ENCODE results near the gene ARHGDIG.
A peak's percentile ranks its signal among the peaks of the same experiment; 100 is the strongest.

The ARHGDIG gene

DNA sequence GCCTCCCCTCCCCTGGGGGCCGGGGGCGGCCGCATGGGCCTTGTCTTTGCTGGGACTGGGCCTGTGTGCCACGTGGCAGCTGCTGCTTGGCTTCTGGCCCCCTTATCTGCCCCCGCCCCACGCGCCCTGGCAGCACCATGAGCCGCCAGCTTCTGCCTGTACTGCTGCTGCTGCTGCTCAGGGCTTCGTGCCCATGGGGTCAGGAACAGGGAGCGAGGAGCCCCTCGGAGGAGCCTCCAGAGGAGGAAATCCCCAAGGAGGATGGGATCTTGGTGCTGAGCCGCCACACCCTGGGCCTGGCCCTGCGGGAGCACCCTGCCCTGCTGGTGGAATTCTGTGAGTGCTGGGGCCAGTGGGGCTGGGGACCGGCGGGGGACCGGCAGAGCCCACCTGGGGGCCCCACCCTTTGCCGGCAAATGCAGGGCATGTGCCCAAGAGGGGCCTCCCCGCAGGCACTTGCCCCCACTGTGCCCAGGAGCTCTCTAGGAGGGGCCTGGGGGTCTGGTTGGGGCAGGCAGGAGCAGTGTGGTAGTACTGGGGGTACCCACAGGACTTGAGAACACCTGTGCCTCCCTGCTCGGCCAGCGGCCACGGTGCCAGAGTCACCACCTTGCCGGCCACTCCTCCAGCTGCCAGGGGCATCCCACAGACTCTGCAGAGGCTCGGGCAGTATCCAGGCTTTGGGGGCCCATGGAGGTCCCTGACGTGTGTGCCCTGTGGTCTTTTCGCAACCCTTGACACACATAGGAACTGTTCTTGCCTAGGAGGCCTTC is 2.8 kb downstream of the ARHGDIG start, which contains the start of gene PDIA2:
PDIA2 (plus strand) TSS at position 132 of the 773 bp plus-strand sequence; CDS start at position 138, 6 bp downstream.
- DNase-seq: no peak
- no peak within 1 kb of the TSS for H3K4me3 ChIP-seq (ENCODE audit: low read depth, low read length)
- TF ChIP-seq, protein P1, sequence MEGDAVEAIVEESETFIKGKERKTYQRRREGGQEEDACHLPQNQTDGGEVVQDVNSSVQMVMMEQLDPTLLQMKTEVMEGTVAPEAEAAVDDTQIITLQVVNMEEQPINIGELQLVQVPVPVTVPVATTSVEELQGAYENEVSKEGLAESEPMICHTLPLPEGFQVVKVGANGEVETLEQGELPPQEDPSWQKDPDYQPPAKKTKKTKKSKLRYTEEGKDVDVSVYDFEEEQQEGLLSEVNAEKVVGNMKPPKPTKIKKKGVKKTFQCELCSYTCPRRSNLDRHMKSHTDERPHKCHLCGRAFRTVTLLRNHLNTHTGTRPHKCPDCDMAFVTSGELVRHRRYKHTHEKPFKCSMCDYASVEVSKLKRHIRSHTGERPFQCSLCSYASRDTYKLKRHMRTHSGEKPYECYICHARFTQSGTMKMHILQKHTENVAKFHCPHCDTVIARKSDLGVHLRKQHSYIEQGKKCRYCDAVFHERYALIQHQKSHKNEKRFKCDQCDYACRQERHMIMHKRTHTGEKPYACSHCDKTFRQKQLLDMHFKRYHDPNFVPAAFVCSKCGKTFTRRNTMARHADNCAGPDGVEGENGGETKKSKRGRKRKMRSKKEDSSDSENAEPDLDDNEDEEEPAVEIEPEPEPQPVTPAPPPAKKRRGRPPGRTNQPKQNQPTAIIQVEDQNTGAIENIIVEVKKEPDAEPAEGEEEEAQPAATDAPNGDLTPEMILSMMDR (IDR thresholded peaks at IDR 0.05; ENCODE audit: low read depth, low read length): no peak
- H3K27ac ChIP-seq: no peak within 1 kb of the TSS
- H3K27me3 ChIP-seq (ENCODE audit: insufficient read depth, low read depth, severe bottlenecking): no peaks in the 10 kb centered on the region
- no peaks in the 10 kb centered on the region for H3K9me3 ChIP-seq (ENCODE audit: severe bottlenecking)
- H3K36me3 ChIP-seq: peaks cover 11% of the 10 kb centered on the region

DNA sequence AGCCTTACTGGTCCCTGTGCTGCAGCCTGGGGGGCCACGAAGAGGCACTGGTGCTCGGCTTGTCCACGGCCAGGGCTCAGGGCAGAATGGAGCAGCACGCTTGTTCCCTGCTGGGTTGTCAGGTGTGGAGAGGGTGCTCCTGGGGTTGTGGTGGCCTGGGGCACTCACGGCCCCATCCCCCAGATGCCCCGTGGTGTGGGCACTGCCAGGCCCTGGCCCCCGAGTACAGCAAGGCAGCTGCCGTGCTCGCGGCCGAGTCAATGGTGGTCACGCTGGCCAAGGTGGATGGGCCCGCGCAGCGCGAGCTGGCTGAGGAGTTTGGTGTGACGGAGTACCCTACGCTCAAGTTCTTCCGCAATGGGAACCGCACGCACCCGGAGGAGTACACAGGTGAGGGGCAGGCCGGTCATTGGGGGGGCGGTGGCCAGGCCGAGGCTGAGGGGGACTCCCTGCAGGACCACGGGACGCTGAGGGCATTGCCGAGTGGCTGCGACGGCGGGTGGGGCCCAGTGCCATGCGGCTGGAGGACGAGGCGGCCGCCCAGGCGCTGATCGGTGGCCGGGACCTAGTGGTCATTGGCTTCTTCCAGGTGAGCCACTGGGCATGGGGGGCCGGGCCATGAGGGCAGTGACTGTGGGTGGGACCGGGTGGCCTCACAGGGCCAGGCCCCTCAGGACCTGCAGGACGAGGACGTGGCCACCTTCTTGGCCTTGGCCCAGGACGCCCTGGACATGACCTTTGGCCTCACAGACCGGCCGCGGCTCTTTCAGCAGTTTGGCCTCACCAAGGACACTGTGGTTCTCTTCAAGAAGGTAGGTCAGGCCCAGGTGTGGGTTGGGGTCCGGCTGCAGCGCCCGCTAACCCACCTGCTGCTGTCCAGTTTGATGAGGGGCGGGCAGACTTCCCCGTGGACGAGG is 4.1 kb downstream of the ARHGDIG start:
- TF ChIP-seq, protein P1 (IDR thresholded peaks at IDR 0.05; ENCODE audit: low read depth, low read length): no peak
- H3K27me3 ChIP-seq (ENCODE audit: insufficient read depth, low read depth, severe bottlenecking): no peaks in the 10 kb centered on the region
- H3K4me3 ChIP-seq (ENCODE audit: low read depth, low read length): no peak overlapping the region
- no peaks in the 10 kb centered on the region for H3K9me3 ChIP-seq (ENCODE audit: severe bottlenecking)
- peaks cover 16% of the 10 kb centered on the region for H3K36me3 ChIP-seq
- no peak for DNase-seq
- H3K27ac ChIP-seq: no peak overlapping the region

DNA sequence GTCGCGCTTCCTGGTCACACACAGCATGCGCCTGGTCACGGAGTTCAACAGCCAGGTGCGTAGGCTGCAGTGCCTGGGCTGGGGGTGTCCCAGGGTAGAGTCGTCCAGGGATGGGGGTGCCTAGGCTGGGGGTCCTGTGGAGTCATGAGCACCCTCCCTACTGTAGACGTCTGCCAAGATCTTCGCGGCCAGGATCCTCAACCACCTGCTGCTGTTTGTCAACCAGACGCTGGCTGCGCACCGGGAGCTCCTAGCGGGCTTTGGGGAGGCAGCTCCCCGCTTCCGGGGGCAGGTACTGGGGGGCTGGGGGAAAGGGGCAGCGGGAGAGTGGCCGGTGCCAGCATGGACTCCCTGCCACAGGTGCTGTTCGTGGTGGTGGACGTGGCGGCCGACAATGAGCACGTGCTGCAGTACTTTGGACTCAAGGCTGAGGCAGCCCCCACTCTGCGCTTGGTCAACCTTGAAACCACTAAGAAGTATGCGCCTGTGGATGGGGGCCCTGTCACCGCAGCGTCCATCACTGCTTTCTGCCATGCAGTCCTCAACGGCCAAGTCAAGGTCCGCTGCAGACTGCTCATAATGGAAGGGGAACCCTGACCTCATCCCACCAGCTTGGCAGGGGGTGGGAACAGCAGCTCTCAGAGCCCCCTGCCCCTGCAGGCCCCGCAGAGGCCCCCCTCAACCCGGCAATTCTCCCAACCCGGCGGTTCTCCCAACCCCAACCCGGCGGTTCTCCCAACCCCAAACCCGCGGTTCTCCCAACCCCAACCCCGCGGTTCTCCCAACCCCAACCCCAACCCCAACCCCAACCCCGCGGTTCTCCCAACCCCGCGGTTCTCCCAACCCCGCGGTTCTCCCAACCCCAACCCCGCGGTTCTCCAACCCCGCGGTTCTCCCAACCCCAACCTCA is 5.0 kb downstream of the ARHGDIG start:
- H3K27me3 ChIP-seq (ENCODE audit: insufficient read depth, low read depth, severe bottlenecking): no peaks in the 10 kb centered on the region
- H3K4me3 ChIP-seq (ENCODE audit: low read depth, low read length): no peak overlapping the region
- TF ChIP-seq, protein P1 (IDR thresholded peaks at IDR 0.05; ENCODE audit: low read depth, low read length): no peak
- no peak for DNase-seq
- no peaks in the 10 kb centered on the region for H3K9me3 ChIP-seq (ENCODE audit: severe bottlenecking)
- H3K27ac ChIP-seq: no peak overlapping the region
- H3K36me3 ChIP-seq: peaks cover 21% of the 10 kb centered on the region

DNA sequence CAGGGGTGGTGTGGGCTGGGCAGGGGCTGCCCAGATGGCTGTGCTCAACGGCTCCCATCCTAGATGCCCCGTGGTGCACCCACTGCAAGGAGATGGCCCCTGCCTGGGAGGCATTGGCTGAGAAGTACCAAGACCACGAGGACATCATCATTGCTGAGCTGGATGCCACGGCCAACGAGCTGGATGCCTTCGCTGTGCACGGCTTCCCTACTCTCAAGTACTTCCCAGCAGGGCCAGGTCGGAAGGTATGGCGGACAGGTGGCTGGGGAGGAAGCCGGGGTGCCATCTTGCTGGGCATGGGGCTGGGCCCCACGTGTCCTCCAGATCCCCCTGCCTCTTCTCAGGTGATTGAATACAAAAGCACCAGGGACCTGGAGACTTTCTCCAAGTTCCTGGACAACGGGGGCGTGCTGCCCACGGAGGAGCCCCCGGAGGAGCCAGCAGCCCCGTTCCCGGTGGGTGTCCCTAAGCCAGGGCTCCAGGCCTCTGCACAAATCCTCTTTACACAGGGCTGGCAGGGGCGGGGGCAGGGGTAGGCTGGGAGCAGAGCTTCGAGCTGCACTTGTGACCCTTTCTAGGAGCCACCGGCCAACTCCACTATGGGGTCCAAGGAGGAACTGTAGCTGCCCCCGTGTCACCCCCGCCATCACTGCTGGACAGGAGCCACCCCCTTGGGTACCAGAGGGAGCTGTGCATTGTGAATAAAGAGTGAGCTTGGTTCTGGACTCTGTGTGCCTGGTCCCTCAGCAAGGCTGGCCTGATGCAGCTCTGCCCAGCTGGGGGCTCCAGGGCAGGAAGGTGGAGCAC is 6.3 kb downstream of the ARHGDIG start:
- no peaks in the 10 kb centered on the region for H3K9me3 ChIP-seq (ENCODE audit: severe bottlenecking)
- TF ChIP-seq, protein P1 (IDR thresholded peaks at IDR 0.05; ENCODE audit: low read depth, low read length): no peak
- DNase-seq: peak; percentile 67
- H3K27ac ChIP-seq: peak overlapping the region; percentile 43
- no peak overlapping the region for H3K4me3 ChIP-seq (ENCODE audit: low read depth, low read length)
- peaks cover 34% of the 10 kb centered on the region for H3K36me3 ChIP-seq
- H3K27me3 ChIP-seq (ENCODE audit: insufficient read depth, low read depth, severe bottlenecking): no peaks in the 10 kb centered on the region

Data from WERI-Rb-1 (cell line).